Lung (tissue), 12 donors: ENCODE data around the gene OLFML2A. TPM values are rescaled to one million over a fixed set of nuclear protein-coding genes. Genes with fewer than 3 reads are reported as not detected.

Experiments used
- ATAC-seq: fragments of 200-7000 bp; cut with Tn5 transposase; one replicate; pipeline ENCODE4 v1.9.1; 2020; ENCODE audit warnings: moderate number of reproducible peaks; ENCODE audit not compliant: insufficient read depth, low FRiP score
- DNase-seq, 3 donors: peaks; one replicate each; pipeline ENCODE4 v3.0.0-alpha.2; 2013 to 2017
- H3K27ac ChIP-seq, 2 donors: one replicate each; pipeline ENCODE4 v1.5.1; 2013; ENCODE audit warnings: mild to moderate bottlenecking in 2 of 2, moderate library complexity in 2 of 2, control low read depth in 1 of 2, inconsistent platforms in 1 of 2, low read depth in 1 of 2, low read length in 1 of 2
- H3K27me3 ChIP-seq, 3 donors: one replicate each; pipeline ENCODE4 v1.5.1; 2013; ENCODE audit warnings: low read length in 2 of 3; ENCODE audit not compliant: control insufficient read depth in 3 of 3, insufficient read depth in 3 of 3
- H3K36me3 ChIP-seq, 4 donors: one replicate each; pipeline ENCODE4 v1.5.1; 2013; ENCODE audit warnings: low read length in 4 of 4, mild to moderate bottlenecking in 1 of 4, moderate library complexity in 1 of 4; ENCODE audit not compliant: control insufficient read depth in 4 of 4, insufficient read depth in 4 of 4
- H3K4me1 ChIP-seq, 5 donors: one replicate each; pipeline ENCODE4 v1.5.1; 2013; ENCODE audit warnings: low read length in 5 of 5, mild to moderate bottlenecking in 2 of 5, moderate library complexity in 1 of 5; ENCODE audit not compliant: control insufficient read depth in 5 of 5, insufficient read depth in 5 of 5
- H3K4me3 ChIP-seq: one replicate; pipeline ENCODE4 v1.5.1; 2013; ENCODE audit warnings: mild to moderate bottlenecking, control low read depth, moderate library complexity
- H3K9ac ChIP-seq, 2 donors: one replicate each; pipeline ENCODE4 v1.5.1; 2013; ENCODE audit warnings: low read length in 2 of 2, control low read depth in 1 of 2; ENCODE audit not compliant: insufficient read depth in 1 of 2
- H3K9me3 ChIP-seq, 4 donors: one replicate each; pipeline ENCODE4 v1.5.1; 2013; ENCODE audit warnings: low read length in 3 of 4, mild to moderate bottlenecking in 1 of 4, moderate library complexity in 1 of 4; ENCODE audit not compliant: control insufficient read depth in 4 of 4, insufficient read depth in 3 of 4
- WGBS, 2 donors: extraction: QIAGEN DNeasy Blood & Tissue Kit; methylation state at CpG; one replicate each; pipeline ENCODE4 v1.1.7; 2013; 5-methylcytosine and 5-hydroxymethylcytosine counted together
- polyA plus RNA-seq, 2 donors: library from polyadenylated mRNA; stranded (reverse); fragments of 200-250 nt; gene quantifications; one replicate each; pipeline ENCODE4 v1.2.1, GENCODE V29; 2013
- total RNA-seq, 2 donors: library from RNA; depleted of rRNA in 1 of 2; stranded (reverse); fragments of >200 nt in 1 of 2; gene quantifications; one replicate each; pipeline ENCODE4 v1.2.1, GENCODE V29; 2014 to 2021
- TF ChIP-seq, protein P1 (sequence below): IDR thresholded peaks from 2 replicates; pipeline ENCODE4 v1.5.1; 2012; ENCODE audit warnings: mild to moderate bottlenecking; ENCODE audit errors: control extremely low read depth, extremely low read depth
- donor health status: control.
- donor health status: control.
- donor health status: Bipolar disorder and iron deficiency.
- donor health status: healthy.
- donor health status: DM: yes; HTN: yes; CAD: no.

OLFML2A gene
- total and polyA plus RNA-seq, 4 donors, result 2.0 to 56.7 (median 7.5) TPM

DNA sequence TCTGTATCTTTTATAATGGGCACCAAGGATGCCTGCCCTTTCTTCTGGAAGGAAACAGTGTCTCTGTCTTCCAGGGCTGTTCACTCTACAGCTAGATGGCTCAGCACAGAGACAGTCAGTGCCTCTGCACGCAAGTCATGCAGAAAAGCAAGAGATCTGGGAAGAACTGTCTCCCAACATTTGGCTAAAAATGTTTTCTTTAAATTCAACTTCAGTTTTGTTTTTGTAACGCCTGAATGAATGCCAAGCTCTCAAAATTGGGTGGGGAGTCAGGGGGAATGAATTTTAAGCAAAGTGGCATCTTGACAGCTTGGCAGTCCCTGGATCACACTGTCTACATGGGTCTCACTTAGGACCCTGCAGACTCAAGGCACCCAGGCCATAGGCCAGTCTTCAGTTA is 12.6 kb downstream of the OLFML2A start:
- DNase-seq (no peak), ATAC-seq (no peak)
- no peak overlapping the region for H3K9ac ChIP-seq
- no peak overlapping the region for H3K27ac ChIP-seq
- TF ChIP-seq, protein P1, sequence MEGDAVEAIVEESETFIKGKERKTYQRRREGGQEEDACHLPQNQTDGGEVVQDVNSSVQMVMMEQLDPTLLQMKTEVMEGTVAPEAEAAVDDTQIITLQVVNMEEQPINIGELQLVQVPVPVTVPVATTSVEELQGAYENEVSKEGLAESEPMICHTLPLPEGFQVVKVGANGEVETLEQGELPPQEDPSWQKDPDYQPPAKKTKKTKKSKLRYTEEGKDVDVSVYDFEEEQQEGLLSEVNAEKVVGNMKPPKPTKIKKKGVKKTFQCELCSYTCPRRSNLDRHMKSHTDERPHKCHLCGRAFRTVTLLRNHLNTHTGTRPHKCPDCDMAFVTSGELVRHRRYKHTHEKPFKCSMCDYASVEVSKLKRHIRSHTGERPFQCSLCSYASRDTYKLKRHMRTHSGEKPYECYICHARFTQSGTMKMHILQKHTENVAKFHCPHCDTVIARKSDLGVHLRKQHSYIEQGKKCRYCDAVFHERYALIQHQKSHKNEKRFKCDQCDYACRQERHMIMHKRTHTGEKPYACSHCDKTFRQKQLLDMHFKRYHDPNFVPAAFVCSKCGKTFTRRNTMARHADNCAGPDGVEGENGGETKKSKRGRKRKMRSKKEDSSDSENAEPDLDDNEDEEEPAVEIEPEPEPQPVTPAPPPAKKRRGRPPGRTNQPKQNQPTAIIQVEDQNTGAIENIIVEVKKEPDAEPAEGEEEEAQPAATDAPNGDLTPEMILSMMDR, result no peak
- H3K4me1 ChIP-seq, result peaks cover 0 to 20% (median 13%) of the 10 kb centered on the region in 5 donors
- 76 to 84% methylated on average over 2 of the region's 2 CpGs for WGBS, 2 donors
- H3K9me3 ChIP-seq, result no peaks in the 10 kb centered on the region
- H3K4me3 ChIP-seq, result no peak overlapping the region
- no peaks in the 10 kb centered on the region for H3K27me3 ChIP-seq
- H3K36me3 ChIP-seq, result peaks cover 0 to 16% (median under 1%) of the 10 kb centered on the region in 4 donors

DNA sequence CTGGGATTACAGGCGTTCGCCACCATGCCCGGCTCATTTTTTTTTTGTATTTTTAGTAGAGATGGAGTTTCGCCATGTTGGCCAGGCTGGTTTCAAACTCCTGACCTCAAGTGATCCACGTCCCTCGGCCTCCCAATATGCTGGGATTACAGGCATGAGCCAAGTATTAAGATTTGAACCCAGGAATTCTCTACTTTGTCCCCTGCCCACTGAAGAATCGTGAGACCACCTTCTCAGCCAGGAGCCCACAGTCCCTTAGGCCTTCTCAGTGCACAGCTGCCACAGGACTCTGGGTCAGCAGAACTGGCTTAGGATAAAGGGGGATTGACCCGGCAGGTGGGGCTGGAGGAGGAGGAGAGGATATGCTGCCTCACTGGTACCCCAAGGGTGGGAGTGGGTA is 13.4 kb downstream of the OLFML2A start:
- H3K27ac ChIP-seq, result no peak overlapping the region
- ATAC-seq (no peak), DNase-seq (no peak)
- peaks cover 0 to 16% (median under 1%) of the 10 kb centered on the region in 4 donors for H3K36me3 ChIP-seq
- H3K27me3 ChIP-seq, result no peaks in the 10 kb centered on the region
- 88 to 91% methylated on average over 8 of the region's 8 CpGs for WGBS, 2 donors
- no peak overlapping the region for H3K9ac ChIP-seq
- no peaks in the 10 kb centered on the region for H3K9me3 ChIP-seq
- peaks cover 0 to 20% (median 17%) of the 10 kb centered on the region in 5 donors for H3K4me1 ChIP-seq
- TF ChIP-seq, protein P1, result no peak
- no peak overlapping the region for H3K4me3 ChIP-seq

DNA sequence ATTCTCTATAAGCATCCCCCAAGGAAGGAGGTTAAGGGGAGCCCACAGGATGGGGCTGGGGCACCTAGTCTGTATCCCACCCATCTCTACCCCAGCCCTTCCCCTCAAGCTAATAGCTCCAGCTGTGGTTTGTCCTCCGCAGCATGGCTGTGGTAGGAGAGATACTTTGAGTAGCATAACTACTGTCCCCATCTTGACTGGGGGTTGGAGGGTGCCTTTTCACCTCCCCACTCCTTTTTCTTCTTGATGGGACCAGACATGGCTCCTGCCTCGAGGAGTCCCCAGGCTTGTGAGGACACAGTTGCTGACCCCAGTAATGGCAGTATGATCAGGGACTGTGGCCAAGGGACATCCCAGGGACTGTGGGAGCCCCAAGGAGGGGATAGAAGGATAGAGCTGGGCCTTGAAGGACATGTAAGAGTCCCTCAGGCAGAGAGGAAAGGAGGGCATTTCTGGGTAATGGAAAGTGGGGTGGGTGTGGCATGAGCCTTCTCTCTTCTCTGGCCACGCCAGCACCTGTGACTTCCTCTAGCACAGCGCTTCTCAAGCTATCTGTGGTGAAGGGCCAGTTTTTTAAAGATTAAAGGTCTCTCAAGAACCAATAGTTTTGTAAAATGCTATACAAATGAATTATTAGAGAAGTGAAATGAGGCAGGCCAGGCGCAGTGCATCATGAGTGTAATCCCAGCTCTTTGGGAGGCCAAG is 14.0 kb downstream of the OLFML2A start:
- H3K4me1 ChIP-seq, result peaks cover 0 to 21% (median 18%) of the 10 kb centered on the region in 5 donors

More for the DNA sequence above, 14.0 kb downstream of the OLFML2A start:
- Histone ChIP-seq H3K27ac (no peak overlapping the region), H3K9ac (no peak overlapping the region), H3K36me3 (peaks cover 0 to 16% (median under 1%) of the 10 kb centered on the region in 4 donors), H3K4me3 (no peak overlapping the region), H3K9me3 (no peaks in the 10 kb centered on the region), H3K27me3 (no peaks in the 10 kb centered on the region)
- DNase-seq, result no peak
- no peak for ATAC-seq
- TF ChIP-seq, protein P1, result no peak
- WGBS, 2 donors, result 84 to 85% methylated on average over 5 of the region's 5 CpGs
